HEK293T (cell line): ENCODE results near the gene ITGA4.

ENCODE experiments used
- LEF1 ChIP-seq: fragments of 450-650 bp; IDR thresholded peaks from 2 replicates; pipeline ENCODE4 v1.6.1; 2017; ENCODE audit warnings: mild to moderate bottlenecking, borderline replicate concordance
- TF ChIP-seq, protein P1 (sequence below): fragments of 450-650 bp; IDR thresholded peaks from 2 replicates; pipeline ENCODE4 v1.6.1; 2016

- TF ChIP-seq, protein P1, sequence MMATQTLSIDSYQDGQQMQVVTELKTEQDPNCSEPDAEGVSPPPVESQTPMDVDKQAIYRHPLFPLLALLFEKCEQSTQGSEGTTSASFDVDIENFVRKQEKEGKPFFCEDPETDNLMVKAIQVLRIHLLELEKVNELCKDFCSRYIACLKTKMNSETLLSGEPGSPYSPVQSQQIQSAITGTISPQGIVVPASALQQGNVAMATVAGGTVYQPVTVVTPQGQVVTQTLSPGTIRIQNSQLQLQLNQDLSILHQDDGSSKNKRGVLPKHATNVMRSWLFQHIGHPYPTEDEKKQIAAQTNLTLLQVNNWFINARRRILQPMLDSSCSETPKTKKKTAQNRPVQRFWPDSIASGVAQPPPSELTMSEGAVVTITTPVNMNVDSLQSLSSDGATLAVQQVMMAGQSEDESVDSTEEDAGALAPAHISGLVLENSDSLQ: no peak
- no peak for TF ChIP-seq LEF1
Measured at GRCh38 chr2:181454686-181455450, 2.3 kb upstream of the ITGA4 start.
